ENCODE measurements around the gene EHMT1. TPM values are rescaled to one million over a fixed set of nuclear protein-coding genes. Genes with fewer than 3 reads are reported as not detected.

The EHMT1 gene
- total RNA-seq, 1 donor from 2014 or later: 82.7 TPM

DNA sequence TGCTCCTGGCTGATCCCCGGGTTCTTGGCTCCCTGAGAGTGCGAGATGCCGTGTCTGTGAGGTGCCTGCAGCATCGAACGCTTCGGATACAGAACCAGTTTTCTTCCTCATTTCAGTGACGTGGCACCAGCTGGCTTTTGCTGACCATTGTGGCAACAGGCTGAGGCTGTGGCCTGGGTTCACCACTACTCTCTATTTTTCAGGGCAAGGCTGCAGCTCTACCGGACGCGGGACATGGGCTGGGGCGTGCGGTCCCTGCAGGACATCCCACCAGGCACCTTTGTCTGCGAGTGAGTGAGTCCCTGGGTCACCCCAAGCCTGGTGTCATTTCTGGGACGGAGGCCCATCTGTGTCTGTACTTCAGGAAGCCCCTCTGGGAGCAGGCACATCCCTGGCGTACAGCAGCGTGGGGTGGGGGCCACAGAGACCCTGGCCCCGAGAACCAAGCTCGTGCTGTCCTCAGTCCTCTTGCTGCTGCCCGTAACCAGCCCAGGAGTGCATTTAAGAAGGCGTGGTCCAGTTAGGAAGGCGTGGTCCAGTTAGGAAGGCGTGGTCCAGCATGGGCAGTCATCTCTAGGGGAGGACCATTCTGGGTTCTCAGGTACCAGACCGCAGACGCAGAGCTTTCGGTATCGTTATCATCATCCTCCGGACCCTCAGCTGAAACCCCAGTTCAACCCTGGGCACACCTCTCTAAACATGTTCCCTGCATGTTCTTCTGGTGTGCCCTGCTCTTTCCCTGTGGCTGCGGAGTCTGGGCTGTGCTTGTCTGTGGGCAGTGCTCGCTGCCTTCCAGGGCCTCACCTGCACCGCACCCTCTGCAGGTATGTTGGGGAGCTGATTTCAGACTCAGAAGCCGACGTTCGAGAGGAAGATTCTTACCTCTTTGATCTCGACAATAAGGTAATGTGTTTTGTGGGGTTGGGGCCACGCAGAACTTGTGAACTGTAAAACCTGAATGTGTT is 198.7 kb downstream of the EHMT1 start:
- Histone ChIP-seq H3K27ac (no peak overlapping the region), H3K9me3 (no peaks in the 10 kb centered on the region), H3K4me3 (no peak overlapping the region), H3K27me3 (no peaks in the 10 kb centered on the region), H3K36me3 (peaks cover 76% of the 10 kb centered on the region), H3K4me1 (no peaks in the 10 kb centered on the region)
- DNase-seq (peak; percentile 52), ATAC-seq (no peak)
- TF ChIP-seq, protein P1, sequence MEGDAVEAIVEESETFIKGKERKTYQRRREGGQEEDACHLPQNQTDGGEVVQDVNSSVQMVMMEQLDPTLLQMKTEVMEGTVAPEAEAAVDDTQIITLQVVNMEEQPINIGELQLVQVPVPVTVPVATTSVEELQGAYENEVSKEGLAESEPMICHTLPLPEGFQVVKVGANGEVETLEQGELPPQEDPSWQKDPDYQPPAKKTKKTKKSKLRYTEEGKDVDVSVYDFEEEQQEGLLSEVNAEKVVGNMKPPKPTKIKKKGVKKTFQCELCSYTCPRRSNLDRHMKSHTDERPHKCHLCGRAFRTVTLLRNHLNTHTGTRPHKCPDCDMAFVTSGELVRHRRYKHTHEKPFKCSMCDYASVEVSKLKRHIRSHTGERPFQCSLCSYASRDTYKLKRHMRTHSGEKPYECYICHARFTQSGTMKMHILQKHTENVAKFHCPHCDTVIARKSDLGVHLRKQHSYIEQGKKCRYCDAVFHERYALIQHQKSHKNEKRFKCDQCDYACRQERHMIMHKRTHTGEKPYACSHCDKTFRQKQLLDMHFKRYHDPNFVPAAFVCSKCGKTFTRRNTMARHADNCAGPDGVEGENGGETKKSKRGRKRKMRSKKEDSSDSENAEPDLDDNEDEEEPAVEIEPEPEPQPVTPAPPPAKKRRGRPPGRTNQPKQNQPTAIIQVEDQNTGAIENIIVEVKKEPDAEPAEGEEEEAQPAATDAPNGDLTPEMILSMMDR (IDR thresholded peaks at IDR 0.05): no peak
- intact Hi-C loops (cut with DNase I): no loop called here

DNA sequence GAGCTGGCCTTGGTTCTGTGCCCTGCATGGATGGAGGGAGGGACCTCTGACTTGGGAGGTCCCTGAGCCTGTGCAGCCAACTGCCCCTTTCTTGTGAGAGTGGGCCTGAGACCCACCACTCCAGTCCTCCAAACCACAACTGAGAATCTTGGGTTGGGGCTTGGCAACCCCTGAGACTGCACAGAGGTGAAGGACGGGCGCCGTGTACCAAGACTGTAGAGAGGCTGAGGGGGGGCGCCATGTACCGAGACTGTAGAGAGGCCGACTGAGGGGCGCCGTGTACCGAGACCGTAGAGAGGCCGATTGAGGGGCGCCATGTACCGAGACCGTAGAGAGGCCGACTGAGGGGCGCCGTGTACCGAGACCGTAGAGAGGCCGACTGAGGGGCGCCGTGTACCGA is 199.5 kb downstream of the EHMT1 start:
- no peak for ATAC-seq
- Histone ChIP-seq H3K36me3 (peaks cover 69% of the 10 kb centered on the region), H3K4me1 (no peaks in the 10 kb centered on the region), H3K4me3 (no peak overlapping the region), H3K27me3 (no peaks in the 10 kb centered on the region), H3K27ac (no peak overlapping the region), H3K9me3 (no peaks in the 10 kb centered on the region)
- TF ChIP-seq, protein P1 (IDR thresholded peaks at IDR 0.05): no peak
- intact Hi-C loops (cut with DNase I): no loop called here
- peak; percentile 52 for DNase-seq

DNA sequence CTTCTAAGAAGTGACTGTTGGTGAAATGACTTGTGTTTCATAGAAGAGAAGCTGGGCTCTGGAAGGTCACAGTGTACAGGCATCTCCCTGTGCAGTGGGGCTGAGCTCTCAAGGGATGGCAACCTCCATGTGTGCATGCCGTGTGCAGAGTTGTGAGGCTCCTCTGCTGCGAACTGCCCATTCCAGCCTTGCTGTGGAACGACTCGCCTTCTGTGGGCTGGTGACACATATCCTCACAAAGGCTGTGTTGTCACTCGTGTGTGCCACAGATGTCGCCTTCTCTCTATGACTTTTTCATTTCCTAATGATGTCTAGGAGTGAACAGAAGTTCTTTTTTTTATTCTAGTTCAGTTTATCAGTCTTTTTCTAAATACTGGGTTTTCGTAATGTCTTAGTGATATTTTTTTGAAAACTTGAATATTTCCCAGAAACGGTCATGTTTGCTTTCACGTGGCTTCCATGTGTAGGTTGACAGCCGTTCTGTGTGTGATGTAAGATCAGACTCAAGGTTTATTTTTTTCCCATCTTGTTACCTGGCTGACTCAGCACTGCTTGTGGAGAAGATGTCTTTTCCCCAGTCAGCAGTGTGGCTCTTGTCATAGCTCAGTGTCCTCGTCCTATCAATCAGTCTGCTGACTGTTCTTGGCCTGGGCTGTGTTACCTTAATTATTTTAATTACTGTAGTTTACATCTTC is 201.5 kb downstream of the EHMT1 start:
- TF ChIP-seq, protein P1 (IDR thresholded peaks at IDR 0.05): no peak
- Histone ChIP-seq H3K27ac (no peak overlapping the region), H3K36me3 (peaks cover 67% of the 10 kb centered on the region), H3K9me3 (no peaks in the 10 kb centered on the region), H3K4me3 (no peak overlapping the region), H3K4me1 (no peaks in the 10 kb centered on the region), H3K27me3 (no peaks in the 10 kb centered on the region)
- intact Hi-C loops (cut with DNase I): no loop called here
- DNase-seq: peak; percentile 23
- no peak for ATAC-seq

DNA sequence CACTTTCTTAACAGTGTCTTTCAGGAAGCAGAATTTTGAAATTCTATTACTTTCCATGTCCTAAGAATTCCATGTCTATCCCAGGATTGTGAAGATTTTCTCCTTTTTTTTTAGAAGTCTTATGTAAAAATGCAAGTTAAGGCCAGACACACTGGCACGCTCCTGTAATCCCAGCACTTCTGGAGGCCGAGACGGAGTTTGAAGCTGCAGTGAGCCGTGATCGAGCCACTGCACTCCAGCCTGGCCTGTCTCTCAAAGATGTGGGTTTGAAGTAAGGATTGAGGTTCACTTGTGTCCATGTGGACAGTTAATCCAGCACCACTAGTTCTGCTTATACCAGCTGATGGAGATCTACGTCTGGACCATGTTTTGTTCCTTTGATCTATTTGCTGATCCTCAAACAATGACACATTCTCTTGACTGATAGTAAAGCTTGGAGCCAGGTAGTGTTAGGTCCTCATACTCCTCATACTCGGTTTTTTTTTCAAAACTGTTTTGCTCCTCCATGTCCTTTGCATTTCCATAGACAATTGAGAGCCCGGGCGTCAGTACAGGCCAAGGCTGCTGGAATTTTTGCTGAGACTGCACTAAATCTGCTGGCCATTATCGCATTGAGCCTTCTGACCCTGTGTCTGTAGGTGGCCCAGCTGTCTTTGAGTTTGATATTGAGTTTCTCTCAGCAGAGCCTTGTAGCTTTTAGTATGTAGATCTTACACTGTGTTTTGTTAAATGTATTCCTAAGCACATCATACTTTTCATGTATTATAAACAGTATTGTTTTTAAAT is 205.4 kb downstream of the EHMT1 start:
- ATAC-seq (no peak), DNase-seq (no peak)
- Histone ChIP-seq H3K4me3 (no peak overlapping the region), H3K27ac (no peak overlapping the region), H3K4me1 (no peaks in the 10 kb centered on the region), H3K27me3 (no peaks in the 10 kb centered on the region), H3K36me3 (peaks cover 64% of the 10 kb centered on the region), H3K9me3 (no peaks in the 10 kb centered on the region)
- TF ChIP-seq, protein P1 (IDR thresholded peaks at IDR 0.05): no peak
- intact Hi-C loops (cut with DNase I): no loop called here

DNA sequence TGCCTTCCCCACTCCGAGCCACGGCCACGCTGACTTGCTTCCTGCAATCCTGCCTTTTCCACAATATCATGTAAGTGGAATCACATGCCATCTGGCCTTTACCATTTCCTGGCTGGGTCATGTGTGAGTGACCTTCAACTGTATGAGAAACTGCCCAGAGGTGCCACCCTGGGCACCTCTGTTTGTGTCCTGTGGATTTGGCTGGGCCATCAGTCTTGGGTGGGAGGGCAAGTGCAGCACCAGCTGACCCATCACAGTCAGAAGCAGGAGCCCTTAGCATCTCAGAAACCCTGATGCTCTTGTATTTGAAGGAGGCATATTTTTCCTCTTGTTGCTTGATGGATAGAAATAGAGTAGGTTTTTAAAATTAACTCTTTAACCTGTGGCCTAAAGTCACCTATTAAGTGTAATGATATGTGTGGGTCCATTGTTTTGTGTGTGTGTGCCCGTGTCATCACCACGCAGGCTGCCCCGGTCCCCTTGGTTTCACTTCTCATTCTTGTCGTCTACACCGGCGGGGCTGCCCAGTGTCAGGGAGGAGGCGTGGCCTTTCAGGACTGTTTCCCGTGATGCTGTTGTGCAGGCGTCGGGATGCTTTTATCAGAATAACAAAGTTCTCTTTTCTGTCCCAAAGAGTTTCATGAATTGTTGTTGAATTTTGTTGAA is 206.7 kb downstream of the EHMT1 start:
- peak; percentile 60 for ATAC-seq
- H3K4me3 ChIP-seq: no peak overlapping the region
- no peaks in the 10 kb centered on the region for H3K4me1 ChIP-seq
- peaks cover 65% of the 10 kb centered on the region for H3K36me3 ChIP-seq
- DNase-seq: no peak
- intact Hi-C loops (cut with DNase I): no loop called here
- H3K27ac ChIP-seq: no peak overlapping the region
- no peaks in the 10 kb centered on the region for H3K27me3 ChIP-seq
- H3K9me3 ChIP-seq: no peaks in the 10 kb centered on the region
- TF ChIP-seq, protein P1 (IDR thresholded peaks at IDR 0.05): no peak

All from upper lobe of right lung (tissue), 1 donor.